ENCODE data around the gene THSD7B.
"Not testable (repeated sequence)": the region's sequence is repeated elsewhere in the genome, so short reads cannot be mapped to it uniquely, and the experiment has no call there.

The THSD7B gene

GRCh38 chr2:137674991-137675390 is 909.6 kb downstream of the THSD7B start:
- H3K4me1 ChIP-seq (ENCODE audit: control insufficient read depth in 1 of 2, insufficient read depth in 2 of 2, low read length in 2 of 2), result no peaks in the 10 kb centered on the region

GRCh38 chr2:137675584-137676327 is 910.4 kb downstream of the THSD7B start:
- Histone ChIP-seq H3K27ac (ENCODE audit: low read length) (no peak overlapping the region), H3K4me3 (ENCODE audit: low read depth in 1 of 2, low read length in 2 of 2) (no peak overlapping the region), H3K36me3 (ENCODE audit: control insufficient read depth in 1 of 2, insufficient read depth in 2 of 2, low read length in 2 of 2) (no peaks in the 10 kb centered on the region), H3K27me3 (ENCODE audit: low read depth, low read length) (no peaks in the 10 kb centered on the region), H3K4me1 (ENCODE audit: control insufficient read depth in 1 of 2, insufficient read depth in 2 of 2, low read length in 2 of 2) (no peaks in the 10 kb centered on the region), H3K9me3 (ENCODE audit: control insufficient read depth in 1 of 2, low read length in 2 of 2) (no peaks in the 10 kb centered on the region)

More at GRCh38 chr2:137674991-137675390, 909.6 kb downstream of the THSD7B start:
- Histone ChIP-seq H3K4me3 (ENCODE audit: low read depth in 1 of 2, low read length in 2 of 2) (no peak overlapping the region), H3K27me3 (ENCODE audit: low read depth, low read length) (no peaks in the 10 kb centered on the region), H3K36me3 (ENCODE audit: control insufficient read depth in 1 of 2, insufficient read depth in 2 of 2, low read length in 2 of 2) (no peaks in the 10 kb centered on the region), H3K27ac (ENCODE audit: low read length) (no peak overlapping the region), H3K9me3 (ENCODE audit: control insufficient read depth in 1 of 2, low read length in 2 of 2) (no peaks in the 10 kb centered on the region)

GRCh38 chr2:137676346-137676745 is 911.0 kb downstream of the THSD7B start:
- no peaks in the 10 kb centered on the region for H3K36me3 ChIP-seq (ENCODE audit: control insufficient read depth in 1 of 2, insufficient read depth in 2 of 2, low read length in 2 of 2)
- no peak overlapping the region for H3K4me3 ChIP-seq (ENCODE audit: low read depth in 1 of 2, low read length in 2 of 2)
- no peaks in the 10 kb centered on the region for H3K9me3 ChIP-seq (ENCODE audit: control insufficient read depth in 1 of 2, low read length in 2 of 2)
- no peaks in the 10 kb centered on the region for H3K4me1 ChIP-seq (ENCODE audit: control insufficient read depth in 1 of 2, insufficient read depth in 2 of 2, low read length in 2 of 2)
- no peaks in the 10 kb centered on the region for H3K27me3 ChIP-seq (ENCODE audit: low read depth, low read length)
- H3K27ac ChIP-seq (ENCODE audit: low read length), result no peak overlapping the region

GRCh38 chr2:137677466-137677865 is 912.1 kb downstream of the THSD7B start:
- no peaks in the 10 kb centered on the region for H3K4me1 ChIP-seq (ENCODE audit: control insufficient read depth in 1 of 2, insufficient read depth in 2 of 2, low read length in 2 of 2)
- H3K9me3 ChIP-seq (ENCODE audit: control insufficient read depth in 1 of 2, low read length in 2 of 2), result no peaks in the 10 kb centered on the region
- H3K36me3 ChIP-seq (ENCODE audit: control insufficient read depth in 1 of 2, insufficient read depth in 2 of 2, low read length in 2 of 2), result no peaks in the 10 kb centered on the region
- no peak overlapping the region for H3K27ac ChIP-seq (ENCODE audit: low read length)
- no peaks in the 10 kb centered on the region for H3K27me3 ChIP-seq (ENCODE audit: low read depth, low read length)
- H3K4me3 ChIP-seq (ENCODE audit: low read depth in 1 of 2, low read length in 2 of 2), result no peak overlapping the region

- Histone ChIP-seq H3K9me3 (ENCODE audit: control insufficient read depth in 1 of 2, low read length in 2 of 2) (no peaks in the 10 kb centered on the region), H3K27me3 (ENCODE audit: low read depth, low read length) (no peaks in the 10 kb centered on the region), H3K4me1 (ENCODE audit: control insufficient read depth in 1 of 2, insufficient read depth in 2 of 2, low read length in 2 of 2) (no peaks in the 10 kb centered on the region), H3K27ac (ENCODE audit: low read length) (no peak overlapping the region), H3K36me3 (ENCODE audit: control insufficient read depth in 1 of 2, insufficient read depth in 2 of 2, low read length in 2 of 2) (no peaks in the 10 kb centered on the region), H3K4me3 (ENCODE audit: low read depth in 1 of 2, low read length in 2 of 2) (no peak overlapping the region)
Measured at GRCh38 chr2:137689549-137689948, 924.2 kb downstream of the THSD7B start.

- Histone ChIP-seq H3K27me3 (ENCODE audit: low read depth, low read length) (no peaks in the 10 kb centered on the region), H3K36me3 (ENCODE audit: control insufficient read depth in 1 of 2, insufficient read depth in 2 of 2, low read length in 2 of 2) (no peaks in the 10 kb centered on the region), H3K9me3 (ENCODE audit: control insufficient read depth in 1 of 2, low read length in 2 of 2) (no peaks in the 10 kb centered on the region), H3K4me3 (ENCODE audit: low read depth in 1 of 2, low read length in 2 of 2) (no peak overlapping the region), H3K4me1 (ENCODE audit: control insufficient read depth in 1 of 2, insufficient read depth in 2 of 2, low read length in 2 of 2) (no peaks in the 10 kb centered on the region), H3K27ac (ENCODE audit: low read length) (no peak overlapping the region)
Measured at GRCh38 chr2:137693534-137693933, 928.2 kb downstream of the THSD7B start.

GRCh38 chr2:137696916-137697315 is 931.6 kb downstream of the THSD7B start:
- Histone ChIP-seq H3K4me1 (ENCODE audit: control insufficient read depth in 1 of 2, insufficient read depth in 2 of 2, low read length in 2 of 2) (no peaks in the 10 kb centered on the region), H3K9me3 (ENCODE audit: control insufficient read depth in 1 of 2, low read length in 2 of 2) (peaks cover 3 to 8% of the 10 kb centered on the region in 2 donors), H3K27me3 (ENCODE audit: low read depth, low read length) (no peaks in the 10 kb centered on the region), H3K27ac (ENCODE audit: low read length) (no peak overlapping the region), H3K4me3 (ENCODE audit: low read depth in 1 of 2, low read length in 2 of 2) (no peak overlapping the region), H3K36me3 (ENCODE audit: control insufficient read depth in 1 of 2, insufficient read depth in 2 of 2, low read length in 2 of 2) (no peaks in the 10 kb centered on the region)

GRCh38 chr2:137700250-137700649 is 934.9 kb downstream of the THSD7B start:
- H3K9me3 ChIP-seq (ENCODE audit: control insufficient read depth in 1 of 2, low read length in 2 of 2), result peaks cover 3 to 11% of the 10 kb centered on the region in 2 donors
- not testable (repeated sequence) for H3K27ac ChIP-seq (ENCODE audit: low read length); H3K4me1 ChIP-seq (ENCODE audit: control insufficient read depth in 1 of 2, insufficient read depth in 2 of 2, low read length in 2 of 2); H3K36me3 ChIP-seq (ENCODE audit: control insufficient read depth in 1 of 2, insufficient read depth in 2 of 2, low read length in 2 of 2); H3K27me3 ChIP-seq (ENCODE audit: low read depth, low read length); H3K4me3 ChIP-seq (ENCODE audit: low read depth in 1 of 2, low read length in 2 of 2)

GRCh38 chr2:137700681-137701080 is 935.3 kb downstream of the THSD7B start:
- H3K9me3 ChIP-seq (ENCODE audit: control insufficient read depth in 1 of 2, low read length in 2 of 2), result peaks cover 3 to 11% of the 10 kb centered on the region in 2 donors
- no peak overlapping the region for H3K27ac ChIP-seq (ENCODE audit: low read length)
- no peak overlapping the region for H3K4me3 ChIP-seq (ENCODE audit: low read depth in 1 of 2, low read length in 2 of 2)
- H3K36me3 ChIP-seq (ENCODE audit: control insufficient read depth in 1 of 2, insufficient read depth in 2 of 2, low read length in 2 of 2), result no peaks in the 10 kb centered on the region
- no peaks in the 10 kb centered on the region for H3K27me3 ChIP-seq (ENCODE audit: low read depth, low read length)
- H3K4me1 ChIP-seq (ENCODE audit: control insufficient read depth in 1 of 2, insufficient read depth in 2 of 2, low read length in 2 of 2), result no peaks in the 10 kb centered on the region

- Histone ChIP-seq H3K27ac (ENCODE audit: low read length) (no peak overlapping the region), H3K4me1 (ENCODE audit: control insufficient read depth in 1 of 2, insufficient read depth in 2 of 2, low read length in 2 of 2) (no peaks in the 10 kb centered on the region), H3K9me3 (ENCODE audit: control insufficient read depth in 1 of 2, low read length in 2 of 2) (peaks cover 3 to 14% of the 10 kb centered on the region in 2 donors), H3K36me3 (ENCODE audit: control insufficient read depth in 1 of 2, insufficient read depth in 2 of 2, low read length in 2 of 2) (no peaks in the 10 kb centered on the region), H3K4me3 (ENCODE audit: low read depth in 1 of 2, low read length in 2 of 2) (no peak overlapping the region), H3K27me3 (ENCODE audit: low read depth, low read length) (no peaks in the 10 kb centered on the region)
Measured at GRCh38 chr2:137705296-137705695, 940.0 kb downstream of the THSD7B start.

GRCh38 chr2:137706786-137707613 is 941.7 kb downstream of the THSD7B start:
- no peaks in the 10 kb centered on the region for H3K36me3 ChIP-seq (ENCODE audit: control insufficient read depth in 1 of 2, insufficient read depth in 2 of 2, low read length in 2 of 2)
- H3K9me3 ChIP-seq (ENCODE audit: control insufficient read depth in 1 of 2, low read length in 2 of 2), result peaks cover 0 to 7% of the 10 kb centered on the region in 2 donors

More at GRCh38 chr2:137706786-137707613, 941.7 kb downstream of the THSD7B start:
- Histone ChIP-seq H3K4me1 (ENCODE audit: control insufficient read depth in 1 of 2, insufficient read depth in 2 of 2, low read length in 2 of 2) (no peaks in the 10 kb centered on the region), H3K27me3 (ENCODE audit: low read depth, low read length) (no peaks in the 10 kb centered on the region), H3K4me3 (ENCODE audit: low read depth in 1 of 2, low read length in 2 of 2) (no peak overlapping the region), H3K27ac (ENCODE audit: low read length) (no peak overlapping the region)

Data from muscle layer of duodenum (tissue), 2 donors.